GM23338 (cell line): ENCODE results near the gene DHPS.

Experiments used
- CTCF ChIP-seq, 2 experiments: fragments of 200-600 bp in 1 of 2; sonication (generic) in 1 of 2; conservative IDR thresholded peaks; 2 replicates each; pipeline versions ENCODE4 v1.5.1 to v1.6.1; 2016 to 2017; ENCODE audit warnings: antibody characterized with exemption in 2 of 2, low read depth in 2 of 2, mild to moderate bottlenecking in 2 of 2, moderate library complexity in 1 of 2
- ETS1 ChIP-seq: IDR thresholded peaks from 2 replicates; pipeline ENCODE4 v1.6.1; 2016; ENCODE audit warnings: antibody characterized with exemption
- EZH2phosphoT487 ChIP-seq: fragments of 200-600 bp; sonication (generic); IDR thresholded peaks from one replicate; pipeline ENCODE4 v1.8.1; 2018; ENCODE audit warnings: antibody characterized with exemption; ENCODE audit not compliant: unreplicated experiment
- POLR2AphosphoS5 ChIP-seq: IDR thresholded peaks from 2 replicates; pipeline ENCODE4 v1.6.1; 2016; ENCODE audit warnings: antibody characterized with exemption, low read depth
- REST ChIP-seq: IDR thresholded peaks from one replicate; pipeline ENCODE4 v1.6.1; 2018; ENCODE audit warnings: antibody characterized with exemption; ENCODE audit not compliant: unreplicated experiment

- TF ChIP-seq CTCF (conservative IDR thresholded peaks at IDR 0.05; ENCODE audit: low read depth in 2 of 2) = peak; percentile 25 to 57; a peak in 2 of 4 replicates
- TF ChIP-seq ETS1 = no peak
- no peak for TF ChIP-seq POLR2AphosphoS5
- TF ChIP-seq EZH2phosphoT487 = no peak
- no peak for TF ChIP-seq REST
Observed at GRCh38 chr19:12672744-12673143, 8.9 kb downstream of the DHPS start.
